Skeletal muscle tissue (tissue), 4 donors: Measurements from ENCODE around the gene FAT2. TPM values are rescaled to one million over a fixed set of nuclear protein-coding genes. Genes with fewer than 3 reads are reported as not detected.

Source experiments
- H3K27ac ChIP-seq: one replicate; pipeline ENCODE4 v1.7.0; 2013; ENCODE audit warnings: mild to moderate bottlenecking, low read depth, low read length, inconsistent platforms
- H3K27me3 ChIP-seq, 3 donors: one replicate each; pipeline ENCODE4 v1.7.0; 2013; ENCODE audit warnings: low read length in 3 of 3; ENCODE audit not compliant: control insufficient read depth in 3 of 3, insufficient read depth in 3 of 3
- H3K36me3 ChIP-seq, 3 donors: one replicate each; pipeline ENCODE4 v1.7.0; 2013; ENCODE audit warnings: low read length in 3 of 3; ENCODE audit not compliant: control insufficient read depth in 3 of 3, insufficient read depth in 3 of 3
- H3K4me1 ChIP-seq, 3 donors: one replicate each; pipeline ENCODE4 v1.7.0; 2013; ENCODE audit warnings: low read length in 3 of 3, mild to moderate bottlenecking in 3 of 3; ENCODE audit not compliant: control insufficient read depth in 3 of 3, insufficient read depth in 3 of 3
- H3K4me3 ChIP-seq, 3 donors: one replicate each; pipeline ENCODE4 v1.7.0; 2013; ENCODE audit warnings: low read length in 3 of 3
- H3K9ac ChIP-seq, 3 donors: one replicate each; pipeline ENCODE4 v1.7.0; 2013; ENCODE audit warnings: low read length in 3 of 3, mild to moderate bottlenecking in 3 of 3, moderate library complexity in 2 of 3, low read depth in 1 of 3
- H3K9me3 ChIP-seq, 3 donors: one replicate each; pipeline ENCODE4 v1.7.0; 2013; ENCODE audit warnings: low read length in 3 of 3; ENCODE audit not compliant: control insufficient read depth in 3 of 3
- total RNA-seq: library from RNA; depleted of rRNA; stranded (reverse); fragments of >200 nt; gene quantifications from one replicate; pipeline ENCODE4 v1.2.3, GENCODE V29; 2014
- donor health status: Osteomylitis.

FAT2 gene
- total RNA-seq, 1 donor from 2014 or later, result under 0.01 TPM

GRCh38 chr5:151614565-151614964, 23.4 kb upstream of the FAT2 start:
- H3K27me3 ChIP-seq, result peaks cover 0 to 3% (median 0%) of the 10 kb centered on the region in 3 donors
- H3K36me3 ChIP-seq, result no peaks in the 10 kb centered on the region
- peaks cover 2 to 19% (median 14%) of the 10 kb centered on the region in 3 donors for H3K4me1 ChIP-seq
- no peak overlapping the region for H3K4me3 ChIP-seq
- H3K9me3 ChIP-seq, result no peaks in the 10 kb centered on the region
- H3K27ac ChIP-seq, result no peak overlapping the region
- H3K9ac ChIP-seq, result no peak overlapping the region

- H3K9me3 ChIP-seq, result no peaks in the 10 kb centered on the region
- peak overlapping the region in 1 of 3 donors; percentile 28 for H3K9ac ChIP-seq
- H3K27me3 ChIP-seq, result peaks cover 0 to 3% (median 0%) of the 10 kb centered on the region in 3 donors
- H3K36me3 ChIP-seq, result no peaks in the 10 kb centered on the region
- no peak overlapping the region for H3K4me3 ChIP-seq
- H3K4me1 ChIP-seq, result peaks cover 0 to 16% (median 13%) of the 10 kb centered on the region in 3 donors
- H3K27ac ChIP-seq, result peak overlapping the region; percentile 46
Observed at GRCh38 chr5:151612689-151613427, 21.7 kb upstream of the FAT2 start.

DNA sequence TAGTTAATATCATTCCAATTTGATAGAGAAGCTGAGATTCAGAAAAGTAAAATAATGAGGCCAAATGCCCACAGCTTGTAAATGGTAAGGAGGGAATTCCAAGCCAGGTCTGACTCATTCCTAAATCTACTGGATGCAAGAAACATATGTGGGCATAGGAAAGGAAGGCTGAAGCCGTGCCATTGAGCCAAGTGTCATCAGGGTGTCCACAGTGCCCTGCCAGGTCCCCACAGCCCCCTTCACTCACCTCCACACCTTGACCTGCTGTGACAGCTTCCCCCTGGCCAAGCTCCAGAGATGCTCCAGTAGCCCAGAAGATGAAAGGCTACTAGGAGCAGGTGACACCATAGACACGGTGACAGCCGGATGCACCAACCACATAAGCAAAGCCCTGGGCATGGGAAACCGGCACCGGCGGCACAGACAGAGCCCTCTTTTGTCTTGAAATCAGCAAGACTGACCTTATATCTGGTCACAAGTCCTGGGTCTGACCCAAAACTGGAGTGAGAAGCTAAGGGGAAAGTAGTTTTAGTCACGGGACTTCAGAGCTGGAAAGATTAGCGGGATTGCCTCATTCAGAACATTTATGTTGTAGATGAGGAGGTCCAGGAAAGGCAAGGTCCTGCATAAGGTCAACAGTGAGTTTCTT, 20.1 kb upstream of the FAT2 start:
- Histone ChIP-seq H3K36me3 (no peaks in the 10 kb centered on the region), H3K4me3 (no peak overlapping the region)

GRCh38 chr5:151608522-151608921, 17.4 kb upstream of the FAT2 start:
- Histone ChIP-seq H3K9ac (no peak overlapping the region), H3K27ac (no peak overlapping the region), H3K27me3 (no peaks in the 10 kb centered on the region), H3K4me3 (no peak overlapping the region), H3K4me1 (peaks cover 0 to 13% (median 10%) of the 10 kb centered on the region in 3 donors), H3K36me3 (no peaks in the 10 kb centered on the region), H3K9me3 (no peaks in the 10 kb centered on the region)

More for the DNA sequence above, 20.1 kb upstream of the FAT2 start:
- Histone ChIP-seq H3K9ac (no peak overlapping the region), H3K27ac (no peak overlapping the region), H3K9me3 (no peaks in the 10 kb centered on the region), H3K4me1 (peaks cover 0 to 16% (median 13%) of the 10 kb centered on the region in 3 donors), H3K27me3 (peaks cover 0 to 3% (median 0%) of the 10 kb centered on the region in 3 donors)

- Histone ChIP-seq H3K36me3 (no peaks in the 10 kb centered on the region), H3K4me3 (no peak overlapping the region), H3K4me1 (peaks cover 0 to under 1% (median 0%) of the 10 kb centered on the region in 3 donors), H3K27me3 (no peaks in the 10 kb centered on the region), H3K9ac (no peak overlapping the region), H3K27ac (no peak overlapping the region), H3K9me3 (no peaks in the 10 kb centered on the region)
Observed at GRCh38 chr5:151607304-151607703, 16.2 kb upstream of the FAT2 start.

DNA sequence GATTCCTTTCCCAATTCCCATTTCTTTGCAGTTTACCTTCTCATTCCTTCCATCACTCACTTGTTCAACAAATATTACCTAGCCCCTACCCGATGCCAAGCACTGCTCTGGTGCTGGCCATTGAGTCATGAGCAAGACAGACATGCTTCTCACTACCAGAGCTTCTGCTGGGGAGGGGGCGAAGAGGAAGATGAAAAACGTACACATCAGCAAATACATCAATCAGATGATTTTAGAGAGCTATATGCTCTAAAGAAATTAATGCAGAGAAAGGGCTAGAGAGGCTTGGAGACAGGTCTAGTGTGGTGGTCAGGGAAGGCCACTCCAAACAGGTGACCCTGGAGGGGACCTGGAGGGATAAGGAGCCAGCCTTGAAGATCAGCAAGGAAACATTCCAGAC, 14.4 kb upstream of the FAT2 start:
- H3K4me1 ChIP-seq, result no peaks in the 10 kb centered on the region
- H3K4me3 ChIP-seq, result no peak overlapping the region
- H3K27me3 ChIP-seq, result peaks cover 0 to 3% (median 0%) of the 10 kb centered on the region in 3 donors
- H3K27ac ChIP-seq, result no peak overlapping the region
- H3K9ac ChIP-seq, result no peak overlapping the region
- no peaks in the 10 kb centered on the region for H3K36me3 ChIP-seq
- H3K9me3 ChIP-seq, result no peaks in the 10 kb centered on the region

DNA sequence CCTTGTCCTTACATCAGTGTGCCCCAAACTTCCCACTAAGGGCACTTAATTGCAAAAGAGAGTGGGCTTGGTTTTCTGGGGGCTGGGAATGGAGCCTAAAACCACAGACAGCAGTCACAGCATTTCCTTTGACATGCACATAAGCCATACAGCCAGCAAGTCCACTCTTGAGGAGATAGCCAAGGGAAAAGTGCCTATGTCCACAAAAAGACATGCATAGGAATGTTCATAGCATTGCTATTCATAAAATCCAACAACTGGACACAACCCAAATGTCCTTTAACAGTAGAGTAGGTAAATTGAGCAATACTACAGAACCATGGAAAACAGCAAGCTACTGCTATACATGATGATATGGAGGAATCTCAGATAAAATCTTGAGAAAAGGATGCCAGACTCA, 11.7 kb upstream of the FAT2 start:
- Histone ChIP-seq H3K9ac (no peak overlapping the region), H3K9me3 (no peaks in the 10 kb centered on the region), H3K27ac (no peak overlapping the region), H3K4me3 (no peak overlapping the region), H3K4me1 (no peaks in the 10 kb centered on the region), H3K27me3 (peaks cover 0 to 3% (median 0%) of the 10 kb centered on the region in 3 donors), H3K36me3 (no peaks in the 10 kb centered on the region)

DNA sequence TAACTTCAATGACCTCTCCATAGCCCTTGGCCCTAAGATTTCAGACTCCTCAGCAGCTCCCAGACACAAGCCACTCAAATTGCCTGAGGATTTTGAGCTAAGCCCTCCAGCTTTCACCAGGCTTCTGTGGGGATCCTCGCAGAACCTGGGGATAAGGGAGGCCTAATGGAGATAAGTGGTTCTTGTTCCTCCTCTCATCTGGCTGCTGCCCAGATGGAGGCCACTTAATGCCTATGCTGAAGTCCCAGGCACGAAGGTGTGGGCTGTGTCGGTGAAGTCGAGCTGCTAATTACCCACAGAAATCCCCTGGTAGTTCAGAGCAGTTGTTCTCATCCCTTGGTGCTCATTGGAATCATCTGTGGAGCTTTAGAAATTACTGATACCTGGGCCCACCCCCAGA, 10.3 kb upstream of the FAT2 start:
- Histone ChIP-seq H3K27me3 (peaks cover 0 to 3% (median 0%) of the 10 kb centered on the region in 3 donors), H3K4me1 (peaks cover 5 to 8% (median 7%) of the 10 kb centered on the region in 3 donors), H3K9ac (no peak overlapping the region), H3K9me3 (no peaks in the 10 kb centered on the region), H3K27ac (no peak overlapping the region), H3K36me3 (no peaks in the 10 kb centered on the region), H3K4me3 (no peak overlapping the region)

DNA sequence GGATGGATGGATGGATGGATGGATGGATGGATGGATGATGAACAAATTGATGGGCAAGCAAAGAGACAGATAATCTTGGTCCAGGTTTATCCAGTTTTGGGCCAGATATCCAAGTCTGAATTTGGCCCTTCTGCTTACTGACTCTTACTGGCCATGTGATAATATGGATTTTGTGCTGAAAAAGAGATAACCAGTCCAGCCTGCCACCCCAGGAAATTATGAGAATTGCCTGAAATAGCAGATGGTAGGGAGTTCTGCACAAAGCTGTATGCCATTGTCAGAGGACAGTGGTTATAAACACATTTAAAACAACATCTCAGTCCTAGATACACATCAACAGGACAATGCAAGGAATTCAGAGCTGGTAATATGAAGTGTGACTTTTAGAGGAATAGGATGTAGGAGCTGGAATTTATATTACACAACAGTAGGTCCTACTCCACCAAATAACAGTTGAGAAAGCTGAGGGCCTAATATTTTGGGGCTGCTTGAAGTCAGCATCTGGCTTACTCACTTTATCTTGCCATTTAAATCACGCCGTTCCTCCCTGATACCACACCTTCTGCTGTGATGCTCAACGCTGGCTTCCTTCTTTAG, 9.0 kb upstream of the FAT2 start:
- H3K36me3 ChIP-seq, result no peaks in the 10 kb centered on the region
- H3K9me3 ChIP-seq, result no peaks in the 10 kb centered on the region
- H3K27me3 ChIP-seq, result peaks cover 0 to 3% (median 0%) of the 10 kb centered on the region in 3 donors
- H3K4me3 ChIP-seq, result no peak overlapping the region
- H3K4me1 ChIP-seq, result peaks cover 6 to 17% (median 14%) of the 10 kb centered on the region in 3 donors
- H3K9ac ChIP-seq, result no peak overlapping the region
- no peak overlapping the region for H3K27ac ChIP-seq

DNA sequence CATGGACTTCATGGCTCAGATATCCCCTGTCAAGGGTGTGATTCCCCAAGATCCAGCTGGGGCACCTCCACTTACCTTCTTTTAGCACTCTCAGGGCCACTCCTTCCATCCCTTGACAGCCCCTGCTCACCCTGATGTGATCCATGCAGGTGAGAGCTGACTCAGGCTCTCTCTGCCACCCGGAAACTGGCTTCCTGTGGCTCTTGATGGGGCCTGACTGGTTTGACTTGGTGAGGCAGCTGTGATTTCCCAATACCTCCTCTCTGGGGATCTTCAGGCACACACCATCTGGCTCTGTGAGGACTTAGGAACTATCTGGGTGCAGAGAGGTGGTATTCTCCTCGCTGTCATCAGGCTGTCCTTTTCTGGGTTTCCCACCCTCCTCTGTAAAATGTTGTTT, 7.9 kb upstream of the FAT2 start:
- Histone ChIP-seq H3K4me3 (no peak overlapping the region), H3K27ac (no peak overlapping the region), H3K9ac (no peak overlapping the region), H3K36me3 (no peaks in the 10 kb centered on the region), H3K9me3 (no peaks in the 10 kb centered on the region), H3K4me1 (peaks cover 9 to 20% (median 19%) of the 10 kb centered on the region in 3 donors), H3K27me3 (peaks cover 0 to 3% (median 0%) of the 10 kb centered on the region in 3 donors)
